ENCODE data around the gene MARK2. TPM values are rescaled to one million over a fixed set of nuclear protein-coding genes. Genes with fewer than 3 reads are reported as not detected.
A peak's percentile ranks its signal among the peaks of the same experiment; 100 is the strongest.

MARK2 gene
- total RNA-seq, 2 donors from 2014 or later = 39.7 to 39.8 TPM

DNA sequence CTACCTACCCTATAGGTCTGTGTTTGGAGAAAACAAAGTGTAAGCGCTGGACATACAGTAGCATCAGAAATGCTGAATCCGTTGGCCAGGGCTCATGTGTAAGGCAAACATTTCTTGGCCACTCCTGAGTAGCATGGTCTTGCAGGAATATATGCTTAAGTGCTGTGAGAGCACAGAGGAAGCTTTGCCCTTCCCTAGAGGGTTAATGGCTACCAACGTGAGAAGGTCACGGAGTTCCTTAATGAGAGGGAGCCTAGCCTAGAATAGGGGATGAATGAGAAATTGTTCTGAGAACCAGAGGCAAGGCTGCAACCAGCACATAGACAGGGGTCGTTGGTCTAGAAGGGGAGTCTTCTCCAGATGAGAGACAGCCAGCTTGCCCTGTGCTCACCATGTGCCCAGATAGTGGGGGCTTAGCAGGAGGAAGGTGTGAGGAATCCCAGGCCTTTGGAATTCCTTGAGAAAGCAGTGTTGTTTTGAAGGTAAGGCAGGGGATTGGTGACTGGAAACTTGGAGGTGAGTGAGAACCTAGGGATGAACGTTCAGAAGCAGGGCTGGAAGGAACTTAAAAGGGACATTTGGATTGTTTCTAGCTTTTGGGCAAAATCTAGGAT lies 48.6 kb downstream of the MARK2 start:
- H3K9me3 ChIP-seq (ENCODE audit: control insufficient read depth, low read length) = no peaks in the 10 kb centered on the region
- DNase-seq = peak; percentile 86
- Mint-ChIP-seq H3K4me1 (peaks cover 40% of the 10 kb centered on the region), H3K27ac (peak overlapping the region; percentile 93), H3K36me3 (ENCODE audit: low read depth) (peaks cover 8% of the 10 kb centered on the region), H3K4me3 (peak overlapping the region; percentile 38), H3K9me3 (no peaks in the 10 kb centered on the region), H3K27me3 (ENCODE audit: insufficient read depth) (no peaks in the 10 kb centered on the region)
- peak overlapping the region; percentile 27 for H3K9ac ChIP-seq (ENCODE audit: extremely low read depth, low read length, poor library complexity, severe bottlenecking)
- no peaks in the 10 kb centered on the region for H3K27me3 ChIP-seq (ENCODE audit: control insufficient read depth, insufficient read depth, low read length, poor library complexity, severe bottlenecking)
- peaks cover 31% of the 10 kb centered on the region for H3K4me1 ChIP-seq (ENCODE audit: control insufficient read depth, insufficient read depth, low read length)
- TF ChIP-seq, protein P1, sequence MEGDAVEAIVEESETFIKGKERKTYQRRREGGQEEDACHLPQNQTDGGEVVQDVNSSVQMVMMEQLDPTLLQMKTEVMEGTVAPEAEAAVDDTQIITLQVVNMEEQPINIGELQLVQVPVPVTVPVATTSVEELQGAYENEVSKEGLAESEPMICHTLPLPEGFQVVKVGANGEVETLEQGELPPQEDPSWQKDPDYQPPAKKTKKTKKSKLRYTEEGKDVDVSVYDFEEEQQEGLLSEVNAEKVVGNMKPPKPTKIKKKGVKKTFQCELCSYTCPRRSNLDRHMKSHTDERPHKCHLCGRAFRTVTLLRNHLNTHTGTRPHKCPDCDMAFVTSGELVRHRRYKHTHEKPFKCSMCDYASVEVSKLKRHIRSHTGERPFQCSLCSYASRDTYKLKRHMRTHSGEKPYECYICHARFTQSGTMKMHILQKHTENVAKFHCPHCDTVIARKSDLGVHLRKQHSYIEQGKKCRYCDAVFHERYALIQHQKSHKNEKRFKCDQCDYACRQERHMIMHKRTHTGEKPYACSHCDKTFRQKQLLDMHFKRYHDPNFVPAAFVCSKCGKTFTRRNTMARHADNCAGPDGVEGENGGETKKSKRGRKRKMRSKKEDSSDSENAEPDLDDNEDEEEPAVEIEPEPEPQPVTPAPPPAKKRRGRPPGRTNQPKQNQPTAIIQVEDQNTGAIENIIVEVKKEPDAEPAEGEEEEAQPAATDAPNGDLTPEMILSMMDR (conservative IDR thresholded peaks at IDR 0.05) = no peak
- H3K36me3 ChIP-seq (ENCODE audit: control insufficient read depth, insufficient read depth, low read length) = peaks cover 7% of the 10 kb centered on the region
- peak overlapping the region; percentile 38 for H3K4me3 ChIP-seq (ENCODE audit: low read length)
- H3K27ac ChIP-seq (ENCODE audit: low read depth, low read length) = peak overlapping the region; percentile 40
- 61 to 70% methylated on average over 5 to 6 of the region's 6 CpGs for WGBS, 2 experiments (ENCODE audit: insufficient coverage in 1 of 2, insufficient read length in 1 of 2)

DNA sequence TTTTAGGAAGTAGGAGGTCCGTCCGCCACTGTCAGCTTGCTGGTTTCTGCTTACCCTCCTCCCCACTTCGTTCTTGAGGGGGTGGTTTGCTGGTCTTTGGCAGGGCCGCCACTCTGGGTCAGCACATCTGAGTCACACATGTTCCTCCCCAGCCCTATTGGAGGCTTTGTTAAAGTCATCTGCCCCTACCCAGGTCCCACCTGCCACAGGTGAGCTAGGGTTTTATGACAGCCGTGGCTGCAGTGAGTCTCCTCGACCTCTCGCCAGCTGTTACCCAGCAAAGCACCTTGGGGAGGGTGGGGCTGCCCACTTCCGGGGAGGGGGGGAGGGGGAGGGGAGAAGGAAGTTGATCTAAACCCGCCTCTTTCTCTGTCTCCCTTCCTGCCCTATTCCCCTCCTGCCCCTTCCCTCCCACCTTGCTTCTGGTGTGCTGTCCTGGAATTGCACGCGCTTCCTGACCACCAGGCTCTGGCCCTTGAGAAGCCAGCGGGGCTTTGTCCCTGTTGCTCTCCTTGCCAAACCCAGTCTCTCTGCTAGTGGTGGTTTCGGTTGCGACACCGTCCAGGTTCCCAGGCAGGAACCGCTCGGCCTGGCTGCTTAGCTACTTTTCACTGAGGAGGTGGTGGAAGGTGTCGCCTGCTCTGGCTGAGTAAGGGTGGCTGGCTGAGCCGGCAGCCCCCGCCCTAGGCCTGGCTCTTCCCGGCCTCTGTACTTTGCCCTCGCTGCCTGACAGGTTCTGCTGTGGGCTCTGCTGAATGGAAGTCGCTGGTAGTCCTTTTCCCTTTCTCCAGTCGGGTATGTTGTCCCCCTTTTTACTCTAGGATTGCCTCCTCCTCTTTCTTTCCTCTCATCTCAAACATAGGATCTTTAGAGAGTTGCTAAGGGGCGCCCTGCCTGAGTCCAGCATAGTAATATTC lies 49.5 kb downstream of the MARK2 start:
- WGBS, 2 experiments (ENCODE audit: insufficient coverage in 1 of 2, insufficient read length in 1 of 2) = 60 to 82% methylated on average over 11 to 24 of the region's 25 CpGs
- DNase-seq = peak; percentile 90
- Histone ChIP-seq H3K27ac (ENCODE audit: low read depth, low read length) (peak overlapping the region; percentile 40), H3K36me3 (ENCODE audit: control insufficient read depth, insufficient read depth, low read length) (peaks cover 10% of the 10 kb centered on the region), H3K4me3 (ENCODE audit: low read length) (peak overlapping the region; percentile 72), H3K27me3 (ENCODE audit: control insufficient read depth, insufficient read depth, low read length, poor library complexity, severe bottlenecking) (no peaks in the 10 kb centered on the region), H3K9ac (ENCODE audit: extremely low read depth, low read length, poor library complexity, severe bottlenecking) (peak overlapping the region; percentile 27), H3K9me3 (ENCODE audit: control insufficient read depth, low read length) (peaks cover 3% of the 10 kb centered on the region), H3K4me1 (ENCODE audit: control insufficient read depth, insufficient read depth, low read length) (peaks cover 31% of the 10 kb centered on the region)
- Mint-ChIP-seq H3K36me3 (ENCODE audit: low read depth) (peaks cover 8% of the 10 kb centered on the region), H3K27me3 (ENCODE audit: insufficient read depth) (no peaks in the 10 kb centered on the region), H3K27ac (peak overlapping the region; percentile 93), H3K4me1 (peaks cover 34% of the 10 kb centered on the region), H3K9me3 (no peaks in the 10 kb centered on the region), H3K4me3 (peak overlapping the region; percentile 38)
- TF ChIP-seq, protein P1 (conservative IDR thresholded peaks at IDR 0.05) = peak; percentile 14

DNA sequence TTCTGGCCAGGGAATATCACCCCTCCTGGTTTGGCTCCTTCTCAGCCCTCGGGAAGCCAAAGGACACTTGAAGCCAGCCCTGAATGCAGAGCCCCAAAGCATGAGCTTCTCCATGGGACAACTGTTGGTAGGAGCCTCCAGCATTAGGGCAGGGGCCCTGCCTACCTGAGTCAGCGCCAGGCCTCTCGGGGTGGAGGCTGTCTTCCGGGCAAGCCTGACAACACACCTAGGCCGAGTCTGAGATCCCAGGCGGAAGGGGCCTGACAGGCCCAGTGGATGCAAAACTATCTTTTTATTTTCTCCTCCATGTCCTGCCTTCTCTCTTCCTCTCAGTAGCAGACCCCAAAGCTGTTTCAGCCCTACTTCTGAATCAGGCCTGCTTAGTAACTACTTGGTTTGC lies 50.4 kb downstream of the MARK2 start:
- Histone ChIP-seq H3K9ac (ENCODE audit: extremely low read depth, low read length, poor library complexity, severe bottlenecking) (no peak overlapping the region), H3K36me3 (ENCODE audit: control insufficient read depth, insufficient read depth, low read length) (peaks cover 16% of the 10 kb centered on the region), H3K4me1 (ENCODE audit: control insufficient read depth, insufficient read depth, low read length) (peaks cover 26% of the 10 kb centered on the region), H3K27ac (ENCODE audit: low read depth, low read length) (no peak overlapping the region), H3K27me3 (ENCODE audit: control insufficient read depth, insufficient read depth, low read length, poor library complexity, severe bottlenecking) (no peaks in the 10 kb centered on the region), H3K9me3 (ENCODE audit: control insufficient read depth, low read length) (peaks cover 4% of the 10 kb centered on the region), H3K4me3 (ENCODE audit: low read length) (peak overlapping the region; percentile 72)
- 94% methylated on average over 6 of the region's 6 CpGs for WGBS, 2 experiments (ENCODE audit: insufficient coverage in 1 of 2, insufficient read length in 1 of 2)
- no peak for DNase-seq
- H3K36me3 Mint-ChIP-seq (ENCODE audit: low read depth) = peaks cover 11% of the 10 kb centered on the region
- TF ChIP-seq, protein P1 (conservative IDR thresholded peaks at IDR 0.05) = no peak
- peak overlapping the region; percentile 38 for H3K4me3 Mint-ChIP-seq
- H3K27ac Mint-ChIP-seq = no peak overlapping the region
- no peaks in the 10 kb centered on the region for H3K9me3 Mint-ChIP-seq
- no peaks in the 10 kb centered on the region for H3K27me3 Mint-ChIP-seq (ENCODE audit: insufficient read depth)
- peaks cover 28% of the 10 kb centered on the region for H3K4me1 Mint-ChIP-seq

All from endodermal cell (in vitro differentiated cells).